LoVo (cell line): ENCODE data around the gene CMPK2.
"Not testable (repeated sequence)": the region's sequence is repeated elsewhere in the genome, so short reads cannot be mapped to it uniquely, and the experiment has no call there.

Experiments
- DNase-seq: peaks from one replicate; pipeline ENCODE4 v3.0.0-alpha.2; 2016; ENCODE audit warnings: low spot score

Gene CMPK2

DNA sequence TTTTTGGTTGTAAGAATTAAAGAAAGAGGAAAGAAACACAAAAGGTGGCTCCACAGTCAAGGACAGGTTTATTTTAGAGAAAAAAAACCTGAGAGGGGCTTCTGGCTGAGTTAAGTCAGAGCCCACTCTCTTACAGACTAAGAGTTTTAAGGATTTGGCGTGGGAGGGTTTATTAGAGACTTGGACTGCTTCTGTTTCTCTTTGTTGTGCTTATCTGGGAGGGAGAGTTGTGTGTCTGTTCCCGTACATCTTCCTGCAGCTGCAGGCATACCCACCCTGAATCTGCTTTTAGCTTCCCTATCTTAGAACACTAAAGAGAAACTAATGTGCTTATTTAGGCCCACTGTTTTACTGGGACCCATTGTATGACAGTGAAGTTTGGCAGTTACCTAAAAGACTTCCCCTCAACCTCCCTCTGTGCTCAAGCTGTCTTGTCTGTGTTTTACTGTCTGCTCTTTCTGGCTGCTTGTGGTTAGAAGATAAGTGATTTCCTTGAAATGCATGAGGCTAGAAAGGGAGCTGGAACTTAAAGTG is 14.6 kb upstream of the CMPK2 start:
- no peak for DNase-seq

GRCh38 chr2:6879011-6879410 is 13.3 kb upstream of the CMPK2 start:
- no peak for DNase-seq

- no peak for DNase-seq
These were observed 12.8 kb upstream of the CMPK2 start for GRCh38 chr2:6878549-6878948.

GRCh38 chr2:6877402-6878304 is 11.9 kb upstream of the CMPK2 start, which contains the start of gene RSAD2:
Gene RSAD2, plus strand, starts transcription at chr2:6877777. Its CDS starts 24 bp downstream, at chr2:6877801.
- DNase-seq: peak; percentile 66

DNA sequence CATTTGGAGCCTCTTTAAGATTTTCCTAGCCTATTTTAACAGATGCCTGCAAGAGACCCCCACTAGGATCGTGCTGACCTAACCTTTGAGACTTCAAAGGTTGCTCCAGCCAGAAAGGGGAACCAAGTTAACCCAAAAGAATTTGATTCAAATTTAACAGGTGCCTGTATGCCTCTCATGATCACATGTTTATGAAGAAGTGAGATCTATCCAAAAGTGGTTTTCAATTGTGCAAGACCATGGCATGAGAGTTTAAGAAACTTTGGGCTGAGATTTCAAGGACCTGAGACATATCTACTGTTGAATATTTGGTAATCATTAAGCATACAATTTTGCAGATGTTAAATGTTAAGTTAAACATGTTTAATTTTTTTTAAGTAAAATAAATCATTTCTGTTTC is 10.6 kb upstream of the CMPK2 start:
- DNase-seq: no peak

GRCh38 chr2:6874032-6874431 is 8.3 kb upstream of the CMPK2 start:
- no peak for DNase-seq

- no peak for DNase-seq
These were observed 6.7 kb upstream of the CMPK2 start for GRCh38 chr2:6872394-6872793.

DNA sequence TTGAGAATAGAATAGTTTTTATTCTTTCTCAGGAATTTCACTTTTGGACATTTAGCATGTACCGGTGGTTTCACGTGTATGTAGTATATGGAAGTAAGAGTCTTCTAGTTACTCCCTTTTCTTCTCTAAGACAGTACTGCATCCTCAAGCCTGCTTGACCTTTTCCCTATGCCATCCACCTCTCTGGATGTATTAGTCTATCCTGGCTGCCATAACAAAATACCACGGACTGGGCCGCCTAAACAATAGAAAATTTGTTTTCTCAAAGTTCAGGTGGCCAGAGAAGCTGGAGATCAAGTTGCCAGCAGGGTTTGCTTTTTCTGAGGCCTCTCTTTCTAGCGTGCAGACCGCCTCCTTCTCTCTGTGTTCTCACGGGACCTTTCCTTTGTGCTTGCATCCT is 1.3 kb upstream of the CMPK2 start:
- DNase-seq: no peak

DNA sequence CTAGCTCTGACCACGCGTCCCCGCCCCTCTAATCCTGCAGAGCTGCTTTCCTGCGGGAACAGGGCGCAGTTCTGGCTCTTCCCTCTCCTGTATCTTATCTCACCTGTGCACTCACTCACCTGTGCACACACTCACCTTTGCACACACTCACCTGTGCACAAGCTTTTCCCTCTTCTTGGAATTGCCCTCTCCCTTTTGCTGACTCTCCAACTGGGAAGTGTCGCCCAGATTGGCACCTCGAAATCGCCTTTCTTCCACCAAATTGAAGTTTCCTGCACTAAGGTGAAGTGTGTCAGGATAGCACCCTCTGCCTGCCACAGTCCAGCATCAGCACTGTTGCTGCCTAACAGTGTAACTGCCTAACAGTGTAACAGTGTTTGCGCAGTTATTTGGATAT is 566 bp upstream of the CMPK2 start:
- peak; percentile 43 for DNase-seq

DNA sequence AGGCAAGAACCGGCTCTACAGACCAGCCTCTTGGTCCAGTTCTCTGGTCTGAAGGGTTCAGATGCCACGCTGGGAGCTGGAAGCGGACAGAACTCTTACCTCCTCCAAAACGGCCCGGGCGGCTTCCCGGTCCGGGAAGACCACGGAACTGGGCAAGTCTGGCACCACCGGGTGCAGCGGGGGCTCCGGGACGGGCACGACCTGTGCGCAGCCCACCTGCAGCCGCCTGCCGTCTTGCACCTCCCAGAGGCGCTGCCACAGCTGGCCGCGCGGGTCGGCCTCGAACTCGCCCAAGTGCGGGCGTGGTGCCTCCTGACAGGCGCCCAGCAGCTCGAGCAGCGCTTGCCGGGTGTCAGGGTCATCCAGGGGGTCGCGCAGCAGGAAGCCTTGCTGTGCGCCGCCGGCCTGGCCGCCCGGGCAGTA is 773 bp downstream of the CMPK2 start:
- no peak for DNase-seq

- no peak for DNase-seq
These were observed 1.4 kb downstream of the CMPK2 start for GRCh38 chr2:6864231-6864754.

DNA sequence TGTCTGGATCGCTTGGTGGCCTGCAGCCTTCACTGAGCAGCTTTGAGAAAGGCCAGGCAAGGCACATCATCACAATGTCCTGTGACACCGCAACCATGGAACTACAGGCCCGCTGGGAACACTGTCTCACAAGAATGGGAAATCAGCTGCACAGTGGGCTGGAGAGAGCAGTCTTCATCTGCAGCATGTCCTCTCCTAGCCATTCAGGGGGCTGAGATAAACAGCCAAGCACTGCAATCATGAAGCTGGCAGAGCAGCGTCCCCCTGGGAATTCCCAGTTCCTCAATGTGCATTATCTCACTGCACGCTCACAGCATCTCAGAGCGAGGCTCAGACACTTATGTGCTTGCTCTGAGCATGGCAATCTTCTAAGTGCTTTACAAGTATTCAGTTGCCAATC is 1.9 kb downstream of the CMPK2 start:
- no peak for DNase-seq

DNA sequence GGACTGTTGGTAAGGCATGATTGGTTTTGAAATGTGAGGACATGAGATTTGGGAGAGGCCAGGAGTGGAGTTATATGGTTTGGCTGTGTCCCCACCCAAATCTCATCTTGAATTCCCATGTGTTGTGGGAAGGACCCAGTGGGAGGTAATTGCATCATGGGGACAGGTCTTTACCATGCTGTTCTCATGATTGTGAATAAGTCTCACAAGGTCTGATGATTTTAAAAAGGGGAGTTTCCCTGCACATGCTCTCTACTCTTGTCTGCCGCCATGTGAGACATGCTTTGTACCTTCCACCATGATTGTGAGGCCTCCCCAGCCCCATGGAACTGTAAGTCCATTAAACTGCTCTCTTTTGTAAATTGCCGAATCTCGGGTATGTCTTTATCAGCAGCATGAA is 5.4 kb downstream of the CMPK2 start:
- no peak for DNase-seq

DNA sequence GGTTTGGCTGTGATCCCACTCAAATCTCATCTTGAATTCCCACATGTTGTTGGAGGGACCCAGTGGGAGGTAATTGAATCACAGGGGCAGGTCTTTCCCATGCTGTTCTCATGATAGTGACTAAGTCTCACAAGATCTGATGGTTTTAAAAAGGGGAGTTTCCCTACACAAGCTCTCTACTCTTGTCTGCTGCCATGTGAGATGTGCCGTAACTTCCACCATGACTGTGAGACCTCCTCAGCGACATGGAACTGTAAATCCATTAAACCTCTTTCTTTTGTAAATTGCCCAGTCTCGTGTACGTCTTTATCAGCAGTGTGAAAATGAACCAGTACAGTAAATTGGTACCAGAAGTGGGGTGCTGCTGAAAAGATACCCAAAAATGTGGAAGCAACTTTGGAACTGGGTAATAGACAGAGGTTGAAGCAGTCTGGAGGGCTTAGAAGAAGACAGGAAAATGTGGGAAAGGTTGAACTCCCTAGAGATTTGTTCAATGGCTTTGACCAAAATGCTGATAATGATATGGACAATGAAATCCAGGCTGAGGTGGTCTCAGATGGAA is 7.2 kb downstream of the CMPK2 start:
- DNase-seq: not testable (repeated sequence)

DNA sequence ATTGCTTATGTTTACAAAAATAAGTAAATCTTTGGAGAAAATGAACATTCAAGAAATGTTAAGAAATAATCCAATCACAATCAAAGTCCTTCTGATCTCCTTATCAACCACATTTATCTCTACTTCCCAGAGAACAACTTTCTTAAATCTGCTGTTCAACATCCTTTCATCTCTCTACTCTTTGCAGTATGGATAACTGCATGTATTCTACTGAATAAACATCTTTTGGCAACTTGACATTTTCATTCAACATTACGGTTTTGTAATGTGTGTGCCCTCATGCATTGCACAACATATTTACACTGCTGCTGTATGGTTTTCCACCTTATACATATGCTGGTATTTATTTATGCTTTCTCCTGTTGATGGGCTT is 9.2 kb downstream of the CMPK2 start:
- no peak for DNase-seq

- DNase-seq: no peak
These were observed 9.7 kb downstream of the CMPK2 start for GRCh38 chr2:6855860-6856547.

- no peak for DNase-seq
These were observed 11.3 kb downstream of the CMPK2 start for GRCh38 chr2:6854416-6854815.

- no peak for DNase-seq
These were observed 13.5 kb downstream of the CMPK2 start for GRCh38 chr2:6852195-6852594.

GRCh38 chr2:6846967-6847681 is 18.6 kb downstream of the CMPK2 start:
- no peak for DNase-seq

- no peak for DNase-seq
These were observed 19.2 kb downstream of the CMPK2 start for GRCh38 chr2:6846540-6846939.

GRCh38 chr2:6845903-6846302 is 19.8 kb downstream of the CMPK2 start:
- DNase-seq: no peak

- DNase-seq: no peak
These were observed 20.4 kb downstream of the CMPK2 start for GRCh38 chr2:6845312-6845711.
